OCI-M2 (cell line): ENCODE data around the gene PDE6A.
A peak's percentile ranks its signal among the peaks of the same experiment; 100 is the strongest.
"Not testable (repeated sequence)": the region's sequence is repeated elsewhere in the genome, so short reads cannot be mapped to it uniquely, and the experiment has no call there.

Experiments
- DNase-seq: peaks from one replicate; lab custom pipeline; 2025; ENCODE audit not compliant: unreplicated experiment; lab: John Stamatoyannopoulos, UW

Gene PDE6A

GRCh38 chr5:149953436-149954121, 9.0 kb upstream of the PDE6A start:
- DNase-seq = no peak

GRCh38 chr5:149951138-149951749, 6.7 kb upstream of the PDE6A start:
- DNase-seq = no peak

GRCh38 chr5:149948993-149949392, 4.4 kb upstream of the PDE6A start:
- no peak for DNase-seq

- no peak for DNase-seq
These were observed 1.5 kb upstream of the PDE6A start for GRCh38 chr5:149946118-149946517.

- not testable (repeated sequence) for DNase-seq
These were observed 1.2 kb downstream of the PDE6A start for GRCh38 chr5:149943177-149943949.

GRCh38 chr5:149942741-149943169, 1.8 kb downstream of the PDE6A start:
- not testable (repeated sequence) for DNase-seq

GRCh38 chr5:149942199-149942598, 2.4 kb downstream of the PDE6A start:
- no peak for DNase-seq

- DNase-seq = no peak
These were observed 2.8 kb downstream of the PDE6A start for GRCh38 chr5:149941795-149942194.

- no peak for DNase-seq
These were observed 3.5 kb downstream of the PDE6A start for GRCh38 chr5:149940941-149941644.

- DNase-seq = peak; percentile 31
These were observed 4.5 kb downstream of the PDE6A start for GRCh38 chr5:149940077-149940574.

- no peak for DNase-seq
These were observed 5.0 kb downstream of the PDE6A start for GRCh38 chr5:149939546-149939945.

- DNase-seq = no peak
These were observed 5.7 kb downstream of the PDE6A start for GRCh38 chr5:149938791-149939358.

- DNase-seq = no peak
These were observed 6.3 kb downstream of the PDE6A start for GRCh38 chr5:149938279-149938678.

GRCh38 chr5:149937610-149938009, 7.0 kb downstream of the PDE6A start:
- no peak for DNase-seq

GRCh38 chr5:149936700-149937091, 7.9 kb downstream of the PDE6A start:
- no peak for DNase-seq

- DNase-seq = no peak
These were observed 8.4 kb downstream of the PDE6A start for GRCh38 chr5:149936044-149936699.

- DNase-seq = no peak
These were observed 9.1 kb downstream of the PDE6A start for GRCh38 chr5:149935431-149935901.

- no peak for DNase-seq
These were observed 11.9 kb downstream of the PDE6A start for GRCh38 chr5:149932445-149933350.

GRCh38 chr5:149931992-149932436, 12.6 kb downstream of the PDE6A start:
- DNase-seq = no peak
